WTC11 (cell line): ENCODE results near the gene OSCP1. TPM values are rescaled to one million over a fixed set of nuclear protein-coding genes. Genes with fewer than 3 reads are reported as not detected.

Experiments used
- ATAC-seq: fragments of 200-7000 bp; cut with Tn5 transposase; 2 replicates; pipeline ENCODE4 v1.10.0; 2021; ENCODE audit warnings: mild to moderate bottlenecking, moderate library complexity
- CTCF ChIA-PET: fragments of 300-600 bp; sonication (Branson Sonifier 250); formaldehyde crosslinking; loops from one replicate; lab custom pipeline; 2021; ENCODE audit warnings: antibody characterized with exemption; lab: Charles Lee
- POLR2A ChIA-PET: fragments of 350-600 bp; sonication (Branson Sonifier 250); formaldehyde crosslinking; loops from one replicate; lab custom pipeline; 2021; ENCODE audit warnings: antibody characterized with exemption; lab: Charles Lee
- DNase-seq: peaks from one replicate; pipeline ENCODE4 v3.0.0; 2021; ENCODE audit warnings: low spot score
- H3K27ac Mint-ChIP-seq: 2 replicates; pipeline ENCODE4 v1.8.0; 2021; ENCODE audit warnings: mixed read lengths
- H3K27me3 Mint-ChIP-seq: 2 replicates; pipeline ENCODE4 v1.8.0; 2021; ENCODE audit warnings: low read depth, mild to moderate bottlenecking, moderate library complexity, mixed read lengths
- H3K36me3 Mint-ChIP-seq: 2 replicates; pipeline ENCODE4 v1.8.0; 2021; ENCODE audit warnings: mixed read lengths
- H3K4me1 Mint-ChIP-seq: 2 replicates; pipeline ENCODE4 v1.8.0; 2022; ENCODE audit warnings: mixed read lengths
- H3K4me3 Mint-ChIP-seq: 2 replicates; pipeline ENCODE4 v1.8.0; 2021; ENCODE audit warnings: mild to moderate bottlenecking, moderate library complexity, mixed read lengths
- H3K9me3 Mint-ChIP-seq: 2 replicates; pipeline ENCODE4 v1.8.0; 2021; ENCODE audit warnings: mixed read lengths
- ATF1 ChIP-seq: sonication (generic); formaldehyde crosslinking; IDR thresholded peaks from 2 replicates; pipeline ENCODE4 v1.8.1; 2023; ENCODE audit warnings: mild to moderate bottlenecking, moderate library complexity, missing genetic modification reagents
- CBFB ChIP-seq: sonication (generic); formaldehyde crosslinking; IDR thresholded peaks from 2 replicates; pipeline ENCODE4 v1.8.1; 2022; ENCODE audit warnings: mild to moderate bottlenecking, low read depth, missing genetic modification reagents
- CREB1 ChIP-seq: sonication (generic); formaldehyde crosslinking; IDR thresholded peaks from 2 replicates; pipeline ENCODE4 v1.8.0; 2023; ENCODE audit warnings: mild to moderate bottlenecking, missing genetic modification reagents
- CREM ChIP-seq: sonication (generic); formaldehyde crosslinking; IDR thresholded peaks from 2 replicates; pipeline ENCODE4 v1.8.1; 2022; ENCODE audit warnings: mild to moderate bottlenecking, missing genetic modification reagents, moderate library complexity
- E2F4 ChIP-seq: sonication (generic); formaldehyde crosslinking; IDR thresholded peaks from 2 replicates; pipeline ENCODE4 v1.8.1; 2022; ENCODE audit warnings: low read depth, mild to moderate bottlenecking, moderate library complexity, missing genetic modification reagents, borderline replicate concordance
- EMX1 ChIP-seq: fragments of 250-450 bp; sonication (Bioruptor Pico); IDR thresholded peaks from 2 replicates; pipeline ENCODE4 v1.8.0; 2021; ENCODE audit warnings: mild to moderate bottlenecking
- FOXJ3 ChIP-seq: sonication (generic); formaldehyde crosslinking; IDR thresholded peaks from 2 replicates; pipeline ENCODE4 v1.9.0; 2021; ENCODE audit warnings: missing genetic modification reagents, mild to moderate bottlenecking, borderline replicate concordance
- GTF2I ChIP-seq: fragments of 250-450 bp; sonication (Bioruptor Pico); conservative IDR thresholded peaks from 2 replicates; pipeline ENCODE4 v1.4.0; 2021; ENCODE audit warnings: mild to moderate bottlenecking
- HMGA2 ChIP-seq: fragments of 250-450 bp; sonication (Bioruptor Pico); IDR thresholded peaks from 2 replicates; pipeline ENCODE4 v1.4.0; 2021; ENCODE audit warnings: mild to moderate bottlenecking, moderate library complexity
- KAT7 ChIP-seq: sonication (generic); formaldehyde crosslinking; IDR thresholded peaks from 2 replicates; pipeline ENCODE4 v1.8.1; 2023; ENCODE audit warnings: missing genetic modification reagents, mild to moderate bottlenecking, borderline replicate concordance
- MXD4 ChIP-seq: fragments of 250-450 bp; sonication (Bioruptor Pico); IDR thresholded peaks from 2 replicates; pipeline ENCODE4 v1.8.0; 2021; ENCODE audit warnings: mild to moderate bottlenecking, moderate library complexity, borderline replicate concordance
- NFATC4 ChIP-seq: fragments of 250-450 bp; sonication (Bioruptor Pico); IDR thresholded peaks from 2 replicates; pipeline ENCODE4 v1.9.0; 2021; ENCODE audit warnings: mild to moderate bottlenecking
- NFYB ChIP-seq: sonication (generic); formaldehyde crosslinking; conservative IDR thresholded peaks from 2 replicates; pipeline ENCODE4 v1.8.0; 2022; ENCODE audit warnings: low read depth, missing genetic modification reagents
- NR3C1 ChIP-seq: sonication (generic); formaldehyde crosslinking; conservative IDR thresholded peaks from 2 replicates; pipeline ENCODE4 v1.8.1; 2023; ENCODE audit warnings: low read depth, mild to moderate bottlenecking, missing genetic modification reagents
- RORB ChIP-seq: fragments of 250-450 bp; sonication (Bioruptor Pico); IDR thresholded peaks from 2 replicates; pipeline ENCODE4 v1.9.0; 2021; ENCODE audit warnings: mild to moderate bottlenecking
- TCF7 ChIP-seq: sonication (generic); formaldehyde crosslinking; IDR thresholded peaks from 2 replicates; pipeline ENCODE4 v1.8.0; 2022; ENCODE audit warnings: mild to moderate bottlenecking, low read depth, missing genetic modification reagents, moderate library complexity
- TEAD4 ChIP-seq: sonication (generic); formaldehyde crosslinking; IDR thresholded peaks from 2 replicates; pipeline ENCODE4 v1.8.0; 2022; ENCODE audit warnings: mild to moderate bottlenecking, missing genetic modification reagents
- TP53 ChIP-seq: sonication (generic); formaldehyde crosslinking; IDR thresholded peaks from 2 replicates; pipeline ENCODE4 v1.8.1; 2023; ENCODE audit warnings: mild to moderate bottlenecking, missing genetic modification reagents
- USF2 ChIP-seq: sonication (generic); formaldehyde crosslinking; IDR thresholded peaks from 2 replicates; pipeline ENCODE4 v1.8.1; 2023; ENCODE audit warnings: mild to moderate bottlenecking, missing genetic modification reagents, moderate library complexity
- ZBTB21 ChIP-seq: sonication (generic); formaldehyde crosslinking; IDR thresholded peaks from 2 replicates; pipeline ENCODE4 v1.8.1; 2023; ENCODE audit warnings: mild to moderate bottlenecking, missing genetic modification reagents, borderline replicate concordance
- ZNF121 ChIP-seq: sonication (generic); formaldehyde crosslinking; IDR thresholded peaks from 2 replicates; pipeline ENCODE4 v1.8.0; 2023; ENCODE audit warnings: missing genetic modification reagents
- ZNF263 ChIP-seq: sonication (generic); formaldehyde crosslinking; IDR thresholded peaks from 2 replicates; pipeline ENCODE4 v1.8.1; 2022; ENCODE audit warnings: low read depth, mild to moderate bottlenecking, moderate library complexity, missing genetic modification reagents
- ZNF317 ChIP-seq: sonication (generic); formaldehyde crosslinking; IDR thresholded peaks from 2 replicates; pipeline ENCODE4 v1.8.1; 2023; ENCODE audit warnings: low read depth, mild to moderate bottlenecking, moderate library complexity, missing genetic modification reagents, borderline replicate concordance
- ZNF396 ChIP-seq: fragments of 250-450 bp; sonication (Bioruptor Pico); IDR thresholded peaks from 2 replicates; pipeline ENCODE4 v1.8.0; 2021; ENCODE audit warnings: mild to moderate bottlenecking, moderate library complexity, borderline replicate concordance
- ZNF416 ChIP-seq: fragments of 250-450 bp; sonication (Bioruptor Pico); IDR thresholded peaks from 2 replicates; pipeline ENCODE4 v1.9.0; 2021; ENCODE audit warnings: mild to moderate bottlenecking, inconsistent platforms
- total RNA-seq: library from RNA; stranded (reverse); gene quantifications from 3 replicates; pipeline ENCODE4 v1.2.3, GENCODE V29; 2021
- TF ChIP-seq, protein P1 (sequence below): sonication (generic); formaldehyde crosslinking; IDR thresholded peaks from 2 replicates; pipeline ENCODE4 v1.8.1; 2023; ENCODE audit warnings: mild to moderate bottlenecking, moderate library complexity, missing genetic modification reagents
- TF ChIP-seq, protein P2 (sequence below): sonication (generic); formaldehyde crosslinking; IDR thresholded peaks from 2 replicates; pipeline ENCODE4 v1.8.0; 2022; ENCODE audit warnings: mild to moderate bottlenecking, missing genetic modification reagents
- TF ChIP-seq, protein P3 (sequence below): sonication (generic); formaldehyde crosslinking; conservative IDR thresholded peaks from 2 replicates; pipeline ENCODE4 v1.8.1; 2022; ENCODE audit warnings: mild to moderate bottlenecking, missing genetic modification reagents
- TF ChIP-seq, protein P4 (sequence below): sonication (generic); formaldehyde crosslinking; IDR thresholded peaks from 2 replicates; pipeline ENCODE4 v1.8.1; 2022; ENCODE audit warnings: missing genetic modification reagents, borderline replicate concordance
- TF ChIP-seq, protein P5 (sequence below): fragments of 200-600 bp; IDR thresholded peaks from 2 replicates; pipeline ENCODE4 v1.8.0; 2022; ENCODE audit warnings: antibody characterized with exemption

Gene OSCP1
- total RNA-seq, 1 experiment from 2014 or later = 1.7 TPM

DNA sequence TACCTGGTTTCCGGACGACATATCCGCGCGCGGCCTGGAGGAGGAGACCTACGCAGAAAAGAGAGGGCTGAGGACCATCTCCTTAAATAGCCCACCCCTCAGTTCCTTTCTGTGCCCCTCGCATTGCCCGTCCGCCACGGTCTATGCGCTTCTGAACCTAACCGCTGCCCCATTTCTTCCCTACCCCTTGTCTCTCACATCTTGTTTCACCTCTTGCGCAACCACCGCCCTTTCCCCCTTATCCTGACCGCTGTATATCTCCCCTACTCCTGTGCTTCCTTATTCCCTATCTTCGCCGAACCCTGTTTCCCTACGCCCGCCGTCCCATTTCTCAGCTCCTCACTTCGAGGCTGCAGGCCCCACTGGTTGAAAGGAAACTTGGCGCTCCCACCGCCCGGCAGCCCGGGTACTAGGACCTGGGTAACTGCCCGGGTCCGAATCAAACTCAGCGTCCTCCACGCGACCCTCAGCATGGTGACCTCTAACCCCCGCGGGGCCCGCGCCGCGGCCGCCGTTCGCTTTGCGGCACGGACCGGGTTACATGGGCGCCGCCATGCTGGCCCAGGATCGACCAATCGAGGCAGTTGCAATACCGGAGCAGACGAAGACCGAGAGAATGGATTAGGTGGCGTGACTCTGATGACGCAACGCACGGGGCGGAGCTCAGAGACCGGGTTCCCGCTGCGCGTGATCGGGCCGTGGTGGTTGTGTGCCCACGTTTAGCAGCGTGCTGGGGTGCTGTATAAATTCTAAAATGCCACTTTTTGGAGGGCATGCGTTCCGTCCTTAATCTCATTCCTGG is 13.8 kb upstream of the OSCP1 start, which contains the start of gene MRPS15:
Gene MRPS15 (minus strand): TSS at position 582 of the 802 bp plus-strand sequence. CDS start 109 bp downstream, at position 473.
- Mint-ChIP-seq H3K36me3 (peaks cover 24% of the 10 kb centered on the region), H3K9me3 (no peaks in the 10 kb centered on the region), H3K27me3 (peaks cover 45% of the 10 kb centered on the region), H3K4me1 (peaks cover 16% of the 10 kb centered on the region), H3K4me3 (peak within 1 kb of the TSS; percentile 94), H3K27ac (peak within 1 kb of the TSS; percentile 95)
- DNase-seq (peak; percentile 93), ATAC-seq (peak; percentile 86)
- ChIA-PET POLR2A (interaction anchor here (0.5 to 1.9 kb wide), 6 partner anchors 14 to 78 kb away, joined by 3 to 16 read pairs (median 4); partner anchors contain the start of genes CSF3R, OSCP1 and STK40), CTCF (interaction anchor here (0.5 to 3.3 kb wide), 9 partner anchors 13 to 276 kb away, joined by 3 to 15 read pairs (median 4); partner anchors contain the start of gene OSCP1)
- TF ChIP-seq USF2 (CRISPR knock-in tag) (peak; percentile 78), ATF1 (CRISPR knock-in tag) (peak; percentile 80; the same call in 1 of the 2 replicates), ZNF416 (CRISPR knock-in tag) (no peak), CREB1 (CRISPR knock-in tag) (peak; percentile 50; the same call in 1 of the 2 replicates), HMGA2 (CRISPR knock-in tag) (no peak), ZNF396 (no peak), TCF7 (CRISPR knock-in tag) (0 out of 2 replicates have a peak, but pooled peaks have one; percentile 35), ZBTB21 (CRISPR knock-in tag) (no peak), KAT7 (CRISPR knock-in tag) (no peak; the same call in 1 of the 2 replicates), MXD4 (no peak), CREM (CRISPR knock-in tag) (peak; percentile 91), CBFB (no peak), ZNF121 (CRISPR knock-in tag) (no peak), EMX1 (CRISPR knock-in tag) (no peak), E2F4 (CRISPR knock-in tag) (no peak), GTF2I (CRISPR knock-in tag) (0 out of 2 replicates have a peak, but pooled peaks have one; percentile 55), ZNF263 (CRISPR knock-in tag) (no peak), FOXJ3 (CRISPR knock-in tag) (no peak), NFATC4 (no peak), TP53 (CRISPR knock-in tag) (no peak), NR3C1 (CRISPR knock-in tag) (no peak), TEAD4 (CRISPR knock-in tag) (peak; percentile 70; the same call in 1 of the 2 replicates), ZNF317 (CRISPR knock-in tag) (no peak), NFYB (CRISPR knock-in tag) (no peak), RORB (CRISPR knock-in tag) (no peak)
- TF ChIP-seq, protein P1, sequence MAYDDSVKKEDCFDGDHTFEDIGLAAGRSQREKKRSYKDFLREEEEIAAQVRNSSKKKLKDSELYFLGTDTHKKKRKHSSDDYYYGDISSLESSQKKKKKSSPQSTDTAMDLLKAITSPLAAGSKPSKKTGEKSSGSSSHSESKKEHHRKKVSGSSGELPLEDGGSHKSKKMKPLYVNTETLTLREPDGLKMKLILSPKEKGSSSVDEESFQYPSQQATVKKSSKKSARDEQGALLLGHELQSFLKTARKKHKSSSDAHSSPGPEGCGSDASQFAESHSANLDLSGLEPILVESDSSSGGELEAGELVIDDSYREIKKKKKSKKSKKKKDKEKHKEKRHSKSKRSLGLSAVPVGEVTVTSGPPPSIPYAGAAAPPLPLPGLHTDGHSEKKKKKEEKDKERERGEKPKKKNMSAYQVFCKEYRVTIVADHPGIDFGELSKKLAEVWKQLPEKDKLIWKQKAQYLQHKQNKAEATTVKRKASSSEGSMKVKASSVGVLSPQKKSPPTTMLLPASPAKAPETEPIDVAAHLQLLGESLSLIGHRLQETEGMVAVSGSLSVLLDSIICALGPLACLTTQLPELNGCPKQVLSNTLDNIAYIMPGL (CRISPR knock-in tag) = peak; percentile 86
- TF ChIP-seq, protein P2, sequence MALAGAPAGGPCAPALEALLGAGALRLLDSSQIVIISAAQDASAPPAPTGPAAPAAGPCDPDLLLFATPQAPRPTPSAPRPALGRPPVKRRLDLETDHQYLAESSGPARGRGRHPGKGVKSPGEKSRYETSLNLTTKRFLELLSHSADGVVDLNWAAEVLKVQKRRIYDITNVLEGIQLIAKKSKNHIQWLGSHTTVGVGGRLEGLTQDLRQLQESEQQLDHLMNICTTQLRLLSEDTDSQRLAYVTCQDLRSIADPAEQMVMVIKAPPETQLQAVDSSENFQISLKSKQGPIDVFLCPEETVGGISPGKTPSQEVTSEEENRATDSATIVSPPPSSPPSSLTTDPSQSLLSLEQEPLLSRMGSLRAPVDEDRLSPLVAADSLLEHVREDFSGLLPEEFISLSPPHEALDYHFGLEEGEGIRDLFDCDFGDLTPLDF (CRISPR knock-in tag) = no peak
- TF ChIP-seq, protein P3, sequence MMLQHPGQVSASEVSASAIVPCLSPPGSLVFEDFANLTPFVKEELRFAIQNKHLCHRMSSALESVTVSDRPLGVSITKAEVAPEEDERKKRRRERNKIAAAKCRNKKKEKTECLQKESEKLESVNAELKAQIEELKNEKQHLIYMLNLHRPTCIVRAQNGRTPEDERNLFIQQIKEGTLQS (CRISPR knock-in tag) = peak; percentile 92; the same call in 1 of the 2 replicates
- TF ChIP-seq, protein P4, sequence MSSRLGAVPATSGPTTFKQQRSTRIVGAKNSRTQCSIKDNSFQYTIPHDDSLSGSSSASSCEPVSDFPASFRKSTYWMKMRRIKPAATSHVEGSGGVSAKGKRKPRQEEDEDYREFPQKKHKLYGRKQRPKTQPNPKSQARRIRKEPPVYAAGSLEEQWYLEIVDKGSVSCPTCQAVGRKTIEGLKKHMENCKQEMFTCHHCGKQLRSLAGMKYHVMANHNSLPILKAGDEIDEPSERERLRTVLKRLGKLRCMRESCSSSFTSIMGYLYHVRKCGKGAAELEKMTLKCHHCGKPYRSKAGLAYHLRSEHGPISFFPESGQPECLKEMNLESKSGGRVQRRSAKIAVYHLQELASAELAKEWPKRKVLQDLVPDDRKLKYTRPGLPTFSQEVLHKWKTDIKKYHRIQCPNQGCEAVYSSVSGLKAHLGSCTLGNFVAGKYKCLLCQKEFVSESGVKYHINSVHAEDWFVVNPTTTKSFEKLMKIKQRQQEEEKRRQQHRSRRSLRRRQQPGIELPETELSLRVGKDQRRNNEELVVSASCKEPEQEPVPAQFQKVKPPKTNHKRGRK (CRISPR knock-in tag) = 0 out of 2 replicates have a peak, but pooled peaks have one; percentile 13
- TF ChIP-seq, protein P5, sequence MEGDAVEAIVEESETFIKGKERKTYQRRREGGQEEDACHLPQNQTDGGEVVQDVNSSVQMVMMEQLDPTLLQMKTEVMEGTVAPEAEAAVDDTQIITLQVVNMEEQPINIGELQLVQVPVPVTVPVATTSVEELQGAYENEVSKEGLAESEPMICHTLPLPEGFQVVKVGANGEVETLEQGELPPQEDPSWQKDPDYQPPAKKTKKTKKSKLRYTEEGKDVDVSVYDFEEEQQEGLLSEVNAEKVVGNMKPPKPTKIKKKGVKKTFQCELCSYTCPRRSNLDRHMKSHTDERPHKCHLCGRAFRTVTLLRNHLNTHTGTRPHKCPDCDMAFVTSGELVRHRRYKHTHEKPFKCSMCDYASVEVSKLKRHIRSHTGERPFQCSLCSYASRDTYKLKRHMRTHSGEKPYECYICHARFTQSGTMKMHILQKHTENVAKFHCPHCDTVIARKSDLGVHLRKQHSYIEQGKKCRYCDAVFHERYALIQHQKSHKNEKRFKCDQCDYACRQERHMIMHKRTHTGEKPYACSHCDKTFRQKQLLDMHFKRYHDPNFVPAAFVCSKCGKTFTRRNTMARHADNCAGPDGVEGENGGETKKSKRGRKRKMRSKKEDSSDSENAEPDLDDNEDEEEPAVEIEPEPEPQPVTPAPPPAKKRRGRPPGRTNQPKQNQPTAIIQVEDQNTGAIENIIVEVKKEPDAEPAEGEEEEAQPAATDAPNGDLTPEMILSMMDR = no peak
